Left ventricle myocardium superior (tissue), 1 donor: ENCODE measurements around the gene NR2C2. TPM values are rescaled to one million over a fixed set of nuclear protein-coding genes. Genes with fewer than 3 reads are reported as not detected.
"Not testable (repeated sequence)": the region's sequence is repeated elsewhere in the genome, so short reads cannot be mapped to it uniquely, and the experiment has no call there.

ENCODE experiments used
- ATAC-seq: fragments of 200-7000 bp; cut with Tn5 transposase; one replicate; pipeline ENCODE4 v1.9.1; 2020; ENCODE audit warnings: mild to moderate bottlenecking, moderate library complexity
- DNase-seq: peaks from one replicate; pipeline ENCODE4 v3.0.0-alpha.2; 2020
- intact Hi-C: fragments of 100-400 bp; cut with micrococcal nuclease; formaldehyde crosslinking; loops from one replicate; pipeline ENCODE4 v1.11.0; 2022
- long read RNA-seq: library from polyadenylated mRNA; unstranded; transcript quantifications from one replicate; pipeline ENCODE4 v2.0.0, GENCODE V29; 2021
- total RNA-seq: library from RNA; stranded (reverse); fragmentation: NEBNext Ultra II Directional; extraction: Animal tissue kit (Norgen Biotek cat#: 25700); gene quantifications from one replicate; pipeline ENCODE4 v1.2.1, GENCODE V29; 2021
- donor health status: DM: no; HTN: yes; CAD: no; lungs with severe emphysema.

The NR2C2 gene
- total RNA-seq, result 31.8 TPM
- long read RNA-seq, partial matches to known transcripts, result 1 of 6 reads
- long read RNA-seq, other reads (novel, unspliced or antisense), result 4 of 6 reads

GRCh38 chr3:14947100-14947885, at the start of gene NR2C2:
Gene NR2C2, plus strand, starts transcription at chr3:14947583. Its CDS starts 56,332 bp downstream, at chr3:15003915.
- DNase-seq (peak; percentile 94), ATAC-seq (peak; percentile 74)
- intact Hi-C loops, result no loop called here

GRCh38 chr3:14898929-14899328, 48.5 kb upstream of the NR2C2 start:
- DNase-seq, result no peak
- ATAC-seq, result no peak
- intact Hi-C loops, result no loop called here

- no peak for ATAC-seq
- intact Hi-C loops, result no loop called here
- no peak for DNase-seq
These were observed 47.3 kb upstream of the NR2C2 start for GRCh38 chr3:14899993-14900618.

- intact Hi-C loops, result no loop called here
- ATAC-seq, result no peak
- DNase-seq, result no peak
These were observed 46.2 kb upstream of the NR2C2 start for GRCh38 chr3:14900881-14901873.

- DNase-seq (peak; percentile 86), ATAC-seq (peak; percentile 97)
- intact Hi-C loops, result no loop called here
These were observed 44.7 kb upstream of the NR2C2 start for GRCh38 chr3:14902719-14903118.

GRCh38 chr3:14903501-14903900, 43.9 kb upstream of the NR2C2 start:
- DNase-seq, ATAC-seq, intact Hi-C loops: not testable (repeated sequence)

GRCh38 chr3:14905055-14905657, 42.2 kb upstream of the NR2C2 start:
- no peak for ATAC-seq
- intact Hi-C loops, result no loop called here
- no peak for DNase-seq

- intact Hi-C loops, result no loop called here
- DNase-seq, result no peak
- ATAC-seq, result no peak
These were observed 40.9 kb upstream of the NR2C2 start for GRCh38 chr3:14906355-14906971.

GRCh38 chr3:14907043-14907966, 40.1 kb upstream of the NR2C2 start:
- DNase-seq, result peak; percentile 65
- ATAC-seq, result peak; percentile 72
- intact Hi-C loops, result no loop called here

- DNase-seq (no peak), ATAC-seq (no peak)
- intact Hi-C loops, result no loop called here
These were observed 38.1 kb upstream of the NR2C2 start for GRCh38 chr3:14909250-14909649.

GRCh38 chr3:14911651-14912050, 35.7 kb upstream of the NR2C2 start:
- no peak for DNase-seq
- ATAC-seq, result no peak
- intact Hi-C loops, result loop anchor here (10.0 kb wide), 1 partner anchor 127 kb away; no protein-coding TSS in a partner anchor

GRCh38 chr3:14913071-14913925, 34.1 kb upstream of the NR2C2 start:
- ATAC-seq (no peak), DNase-seq (no peak)
- intact Hi-C loops, result loop anchor here (10.0 kb wide), 1 partner anchor 128 kb away; no protein-coding TSS in a partner anchor

- ATAC-seq (no peak), DNase-seq (no peak)
- intact Hi-C loops, result loop anchor here (10.0 kb wide), 1 partner anchor 129 kb away; no protein-coding TSS in a partner anchor
These were observed 33.2 kb upstream of the NR2C2 start for GRCh38 chr3:14913926-14914778.

GRCh38 chr3:14914779-14915117, 32.6 kb upstream of the NR2C2 start:
- peak; percentile 31 for ATAC-seq
- intact Hi-C loops, result loop anchor here (10.0 kb wide), 1 partner anchor 130 kb away; no protein-coding TSS in a partner anchor
- no peak for DNase-seq

- intact Hi-C loops, result loop anchor here (10.0 kb wide), 1 partner anchor 131 kb away; no protein-coding TSS in a partner anchor
- ATAC-seq, result peak; percentile 34
- DNase-seq, result no peak
These were observed 31.7 kb upstream of the NR2C2 start for GRCh38 chr3:14915636-14916222.
